HG03135 (cell line): Measurements from ENCODE around the gene THOC6.
"Not testable (repeated sequence)": the region's sequence is repeated elsewhere in the genome, so short reads cannot be mapped to it uniquely, and the experiment has no call there.

Experiments
- ATAC-seq: cut with Tn5 transposase; IDR thresholded peaks from one replicate; pipeline ENCODE4 v1.9.1; 2021; ENCODE audit warnings: mild to moderate bottlenecking, moderate library complexity; ENCODE audit not compliant: unreplicated experiment

THOC6 gene

DNA sequence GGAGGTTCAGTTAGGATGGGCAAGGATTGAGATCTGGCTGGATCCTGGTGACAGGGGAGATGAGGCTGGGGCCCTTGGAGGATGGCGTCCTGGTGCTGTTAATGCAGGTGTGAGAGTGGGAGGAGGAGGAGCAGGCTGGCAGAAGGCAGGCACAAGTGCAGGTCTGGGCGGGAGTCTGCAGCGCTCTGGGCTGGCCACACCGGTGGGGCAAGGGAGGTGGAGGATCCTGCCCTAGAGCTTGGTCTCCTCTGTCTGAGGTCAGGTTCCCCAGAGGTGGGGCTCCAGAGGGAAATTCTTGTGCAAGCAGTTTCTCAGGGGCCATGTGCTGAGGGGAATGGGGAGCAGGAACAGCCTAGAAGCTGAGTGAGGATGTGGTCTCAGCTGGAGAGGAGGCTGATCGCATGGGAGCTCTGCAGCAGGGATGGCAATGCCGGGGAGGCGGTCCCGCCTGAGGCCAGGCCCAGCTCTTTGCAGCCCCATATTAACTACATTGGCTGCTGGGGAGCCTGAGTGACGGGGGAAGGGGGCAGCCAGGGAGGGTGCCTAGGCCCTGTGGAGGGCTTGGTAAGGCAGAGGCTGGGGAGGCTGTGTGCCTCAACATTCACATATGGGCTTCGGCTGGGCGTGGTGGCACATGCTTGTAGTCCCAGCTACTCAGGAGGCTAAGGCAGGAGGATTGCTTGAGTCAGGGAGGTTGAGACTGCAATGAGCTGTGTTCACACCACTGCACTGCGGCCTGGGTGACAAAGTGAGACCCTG is 28.9 kb downstream of the THOC6 start:
- ATAC-seq: not testable (repeated sequence)

DNA sequence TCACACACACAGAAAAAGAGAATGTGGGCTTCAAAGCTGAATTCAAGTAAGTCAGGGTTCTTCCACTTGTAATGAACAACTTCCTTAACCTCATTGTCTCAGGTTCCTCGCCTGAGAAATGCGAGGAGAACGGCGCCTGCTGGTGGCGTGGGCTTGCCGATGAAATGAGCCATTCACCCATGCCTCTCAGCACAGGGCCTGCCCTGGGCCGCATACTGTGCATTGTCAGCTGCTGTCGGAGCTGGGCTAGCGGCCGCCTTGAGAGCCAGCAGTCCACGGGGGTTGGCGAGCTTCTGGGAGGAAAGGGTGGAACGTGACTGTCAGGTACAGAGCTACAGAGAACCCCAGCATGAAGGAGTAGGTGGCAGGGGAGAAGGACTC is 29.5 kb downstream of the THOC6 start:
- ATAC-seq: not testable (repeated sequence)

- no peak for ATAC-seq
Observed at GRCh38 chr16:3054965-3055733, 31.3 kb downstream of the THOC6 start.

DNA sequence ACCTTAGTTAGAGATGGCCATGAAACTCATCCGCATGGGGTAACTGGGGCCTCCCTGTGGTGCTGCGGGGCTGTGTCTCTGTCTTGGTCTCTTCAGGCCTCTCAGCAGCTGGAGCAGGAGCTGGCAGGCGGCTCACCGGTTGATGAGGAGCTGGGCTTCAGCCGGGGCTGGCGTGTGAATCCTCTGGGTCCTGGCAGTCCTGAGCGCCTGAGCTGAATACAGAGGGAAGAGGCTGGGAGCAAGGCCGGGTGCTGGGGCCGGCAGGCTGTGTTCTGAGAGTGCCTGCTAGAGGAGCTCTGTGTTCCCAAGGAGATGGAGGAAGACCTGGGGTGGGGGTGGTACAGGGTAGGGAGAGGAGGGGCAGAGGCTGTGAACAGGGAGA is 31.9 kb downstream of the THOC6 start:
- not testable (repeated sequence) for ATAC-seq

- no peak for ATAC-seq
Observed at GRCh38 chr16:3056336-3057180, 32.7 kb downstream of the THOC6 start.

GRCh38 chr16:3057181-3058138 is 33.6 kb downstream of the THOC6 start:
- no peak for ATAC-seq

DNA sequence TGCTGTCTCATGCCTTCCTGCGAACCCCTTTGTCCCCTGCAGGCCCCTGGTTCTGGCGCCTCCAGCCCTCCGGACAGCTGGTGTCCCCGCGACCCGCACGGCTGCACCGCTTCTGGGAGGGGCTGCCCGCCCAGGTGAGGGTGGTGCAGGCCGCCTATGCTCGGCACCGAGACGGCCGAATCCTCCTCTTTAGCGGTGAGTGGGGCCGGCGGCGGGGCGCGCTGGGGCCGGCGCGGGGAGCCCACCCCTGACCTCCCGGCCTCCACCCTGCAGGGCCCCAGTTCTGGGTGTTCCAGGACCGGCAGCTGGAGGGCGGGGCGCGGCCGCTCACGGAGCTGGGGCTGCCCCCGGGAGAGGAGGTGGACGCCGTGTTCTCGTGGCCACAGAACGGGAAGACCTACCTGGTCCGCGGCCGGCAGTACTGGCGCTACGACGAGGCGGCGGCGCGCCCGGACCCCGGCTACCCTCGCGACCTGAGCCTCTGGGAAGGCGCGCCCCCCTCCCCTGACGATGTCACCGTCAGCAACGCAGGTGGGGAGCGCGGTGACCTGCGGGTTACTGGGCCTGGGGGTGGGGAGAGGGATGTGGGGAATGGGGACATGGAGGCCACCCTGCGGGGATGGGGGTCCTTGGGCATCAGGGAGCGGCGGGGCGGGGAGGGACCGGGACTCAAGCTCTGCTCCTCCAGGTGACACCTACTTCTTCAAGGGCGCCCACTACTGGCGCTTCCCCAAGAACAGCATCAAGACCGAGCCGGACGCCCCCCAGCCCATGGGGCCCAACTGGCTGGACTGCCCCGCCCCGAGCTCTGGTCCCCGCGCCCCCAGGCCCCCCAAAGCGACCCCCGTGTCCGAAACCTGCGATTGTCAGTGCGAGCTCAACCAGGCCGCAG is 34.5 kb downstream of the THOC6 start:
- peak; percentile 32 for ATAC-seq

- peak; percentile 61 for ATAC-seq
Observed at GRCh38 chr16:3059041-3059722, 35.3 kb downstream of the THOC6 start.

DNA sequence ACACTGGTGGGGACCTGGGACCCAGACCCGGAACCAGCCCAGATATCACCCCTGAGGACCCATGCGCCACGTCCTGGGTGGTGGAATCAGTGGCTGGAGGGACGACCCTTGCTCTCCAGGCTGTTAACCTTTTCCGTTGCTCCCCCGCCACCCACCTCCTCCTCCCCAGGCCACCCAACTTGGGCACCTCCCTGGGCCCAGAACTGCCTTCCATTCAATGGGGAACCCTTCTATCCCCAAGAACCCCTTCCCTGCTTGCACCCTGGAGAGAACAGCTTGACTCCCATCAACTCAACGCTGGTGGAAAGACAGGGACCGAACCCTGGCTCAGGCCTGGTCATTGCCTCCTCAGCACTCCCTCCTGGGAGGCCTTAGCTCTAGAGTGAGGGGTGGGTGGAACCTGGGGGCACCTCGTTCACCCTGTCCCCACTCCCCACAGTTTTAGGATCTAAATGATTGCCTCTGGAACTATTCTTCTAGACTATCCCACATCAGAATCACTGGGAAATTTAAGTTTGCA is 35.9 kb downstream of the THOC6 start:
- no peak for ATAC-seq

GRCh38 chr16:3060339-3061127 is 36.7 kb downstream of the THOC6 start:
- no peak for ATAC-seq

DNA sequence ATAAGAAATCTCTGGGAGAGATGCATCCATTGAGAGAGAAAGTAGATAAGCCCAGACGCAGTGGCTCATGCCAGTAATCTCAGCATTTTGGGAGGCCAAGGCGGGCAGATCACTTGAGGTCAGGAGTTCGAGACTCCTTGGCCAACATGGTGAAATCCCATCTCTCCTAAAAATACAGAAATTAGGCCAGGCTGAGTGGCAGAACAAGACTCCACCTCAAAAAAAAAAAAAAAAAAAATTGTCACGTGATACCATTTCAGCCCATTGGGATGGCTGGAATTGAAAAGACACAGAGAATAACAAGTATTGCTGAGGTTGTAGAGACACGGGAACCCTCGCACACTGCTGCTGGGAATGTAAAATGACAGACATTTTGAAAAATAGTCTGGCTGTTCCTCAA is 38.7 kb downstream of the THOC6 start:
- no peak for ATAC-seq

GRCh38 chr16:3063625-3064386 is 40.0 kb downstream of the THOC6 start:
- no peak for ATAC-seq

DNA sequence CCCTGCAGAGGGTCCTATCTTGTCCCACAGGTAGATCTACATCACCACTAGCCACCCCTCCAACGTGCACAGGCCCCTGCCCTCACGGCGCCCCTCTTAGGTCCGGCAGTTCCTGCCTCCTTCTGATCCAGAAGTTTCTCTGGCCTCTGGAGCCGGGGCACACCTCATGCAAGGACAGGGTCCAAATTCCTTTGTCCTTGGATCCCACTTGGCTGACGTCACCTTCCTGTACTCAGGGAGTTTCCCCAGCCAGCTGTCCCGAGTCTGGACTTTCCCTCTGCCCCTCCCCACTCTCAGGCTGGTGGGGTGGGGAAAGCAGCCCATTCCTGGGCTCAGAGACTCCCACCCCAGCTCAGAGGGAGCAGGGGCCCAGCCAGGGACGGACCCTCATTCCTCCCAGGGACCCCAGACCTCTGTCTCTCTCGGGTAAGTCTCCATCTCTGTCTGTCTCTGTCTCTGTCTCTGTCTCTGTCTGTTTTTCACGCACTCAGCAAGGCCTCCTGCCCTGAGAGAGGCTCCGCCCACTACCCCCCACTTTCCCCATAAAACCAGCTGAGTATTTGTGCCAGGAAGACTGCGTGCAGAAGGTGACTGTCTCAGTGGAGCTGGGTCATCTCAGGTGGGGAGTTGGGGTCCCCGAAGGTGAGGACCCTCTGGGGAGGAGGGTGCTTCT is 41.4 kb downstream of the THOC6 start, which contains the start of gene IL32:
TSS of gene IL32 (plus strand) at position 572 of the 673 bp plus-strand sequence. CDS start 172 bp downstream, outside the sequence.
- no peak for ATAC-seq

DNA sequence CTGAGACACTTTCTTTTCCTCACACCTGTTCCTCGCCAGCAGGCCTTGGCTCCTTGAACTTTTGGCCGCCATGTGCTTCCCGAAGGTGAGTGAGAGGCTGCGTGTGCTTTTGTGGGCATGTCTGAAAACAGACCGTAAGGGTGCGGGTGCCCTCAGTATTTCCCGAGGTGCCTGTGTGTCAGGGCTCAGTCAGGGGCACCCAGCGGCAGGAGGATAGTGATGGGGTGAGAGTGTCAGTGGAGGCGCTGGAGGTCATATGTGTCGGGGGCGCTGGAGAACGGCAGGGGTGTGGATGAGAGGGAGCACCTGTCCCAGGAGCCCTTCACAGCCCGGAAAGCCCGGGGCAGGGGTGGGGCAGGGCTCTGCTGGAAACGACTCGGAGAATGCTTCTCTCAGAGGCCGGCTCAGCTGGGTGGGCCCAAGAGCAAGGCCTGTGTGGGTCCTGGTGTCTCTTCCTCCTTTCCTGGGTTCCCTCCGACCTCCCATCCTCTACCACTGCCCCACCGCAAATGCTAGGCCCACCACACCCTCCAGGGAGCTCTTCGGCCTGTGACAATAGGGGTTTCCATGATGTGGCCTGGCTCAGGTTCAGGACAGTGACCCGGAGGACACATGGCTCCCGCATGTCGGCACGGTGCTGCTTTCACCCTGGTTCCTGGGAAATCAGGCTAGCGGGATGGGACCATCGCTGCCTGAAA is 42.1 kb downstream of the THOC6 start:
- ATAC-seq: no peak

DNA sequence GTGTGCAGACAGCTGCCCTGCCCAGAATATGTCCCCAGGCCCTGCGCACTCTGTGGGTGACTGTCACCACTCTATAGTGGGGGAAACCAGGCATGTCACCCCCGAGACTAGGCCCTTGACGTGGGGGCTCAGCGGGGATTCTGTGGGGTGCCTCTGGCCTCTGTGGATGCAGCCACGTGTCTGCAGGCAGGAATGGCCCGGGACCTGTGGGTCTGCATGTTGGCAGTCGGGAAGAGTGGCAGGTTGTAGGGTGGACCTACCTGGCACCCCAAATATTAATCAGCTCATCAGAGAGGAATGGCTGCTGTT is 42.6 kb downstream of the THOC6 start:
- no peak for ATAC-seq

GRCh38 chr16:3068487-3068886 is 44.7 kb downstream of the THOC6 start:
- ATAC-seq: no peak
